ENCODE results near the gene SYNPO2.
A peak's percentile ranks its signal among the peaks of the same experiment; 100 is the strongest.
"Not testable (repeated sequence)": the region's sequence is repeated elsewhere in the genome, so short reads cannot be mapped to it uniquely, and the experiment has no call there.

The SYNPO2 gene

DNA sequence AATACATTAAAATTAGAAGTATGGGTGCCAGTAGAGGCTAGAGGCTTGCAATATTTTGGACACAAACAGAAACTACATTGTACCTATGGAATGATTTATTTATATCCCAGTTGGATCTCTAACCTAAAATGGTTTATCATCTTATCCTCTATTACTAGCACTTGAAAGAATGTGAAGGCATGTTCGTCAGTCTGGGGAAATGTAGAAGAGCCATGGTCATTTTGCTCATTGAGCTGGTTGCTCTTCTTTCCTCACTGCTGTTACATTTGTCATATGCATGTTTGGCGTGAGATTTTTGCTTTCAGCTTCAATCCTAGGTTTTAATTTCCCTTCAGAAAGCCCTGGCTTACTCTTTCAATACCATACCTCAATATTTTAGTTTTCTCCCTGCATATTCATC, 164.6 kb downstream of the SYNPO2 start:
- DNase-seq (ENCODE audit: low read depth) = no peak
- H3K4me3 ChIP-seq (ENCODE audit: low read depth, low read length) = no peak overlapping the region
- no peak for TF ChIP-seq POLR2A (IDR thresholded peaks at IDR 0.05; ENCODE audit: extremely low read depth, insufficient read length)
- no peak for TF ChIP-seq MAX (IDR thresholded peaks at IDR 0.05; ENCODE audit: low read depth, low read length)
- TF ChIP-seq, protein P1, sequence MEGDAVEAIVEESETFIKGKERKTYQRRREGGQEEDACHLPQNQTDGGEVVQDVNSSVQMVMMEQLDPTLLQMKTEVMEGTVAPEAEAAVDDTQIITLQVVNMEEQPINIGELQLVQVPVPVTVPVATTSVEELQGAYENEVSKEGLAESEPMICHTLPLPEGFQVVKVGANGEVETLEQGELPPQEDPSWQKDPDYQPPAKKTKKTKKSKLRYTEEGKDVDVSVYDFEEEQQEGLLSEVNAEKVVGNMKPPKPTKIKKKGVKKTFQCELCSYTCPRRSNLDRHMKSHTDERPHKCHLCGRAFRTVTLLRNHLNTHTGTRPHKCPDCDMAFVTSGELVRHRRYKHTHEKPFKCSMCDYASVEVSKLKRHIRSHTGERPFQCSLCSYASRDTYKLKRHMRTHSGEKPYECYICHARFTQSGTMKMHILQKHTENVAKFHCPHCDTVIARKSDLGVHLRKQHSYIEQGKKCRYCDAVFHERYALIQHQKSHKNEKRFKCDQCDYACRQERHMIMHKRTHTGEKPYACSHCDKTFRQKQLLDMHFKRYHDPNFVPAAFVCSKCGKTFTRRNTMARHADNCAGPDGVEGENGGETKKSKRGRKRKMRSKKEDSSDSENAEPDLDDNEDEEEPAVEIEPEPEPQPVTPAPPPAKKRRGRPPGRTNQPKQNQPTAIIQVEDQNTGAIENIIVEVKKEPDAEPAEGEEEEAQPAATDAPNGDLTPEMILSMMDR (IDR thresholded peaks at IDR 0.05; ENCODE audit: low read depth, low read length) = no peak
- no peak for TF ChIP-seq MYC (IDR thresholded peaks at IDR 0.05; ENCODE audit: low read depth, low read length)

DNA sequence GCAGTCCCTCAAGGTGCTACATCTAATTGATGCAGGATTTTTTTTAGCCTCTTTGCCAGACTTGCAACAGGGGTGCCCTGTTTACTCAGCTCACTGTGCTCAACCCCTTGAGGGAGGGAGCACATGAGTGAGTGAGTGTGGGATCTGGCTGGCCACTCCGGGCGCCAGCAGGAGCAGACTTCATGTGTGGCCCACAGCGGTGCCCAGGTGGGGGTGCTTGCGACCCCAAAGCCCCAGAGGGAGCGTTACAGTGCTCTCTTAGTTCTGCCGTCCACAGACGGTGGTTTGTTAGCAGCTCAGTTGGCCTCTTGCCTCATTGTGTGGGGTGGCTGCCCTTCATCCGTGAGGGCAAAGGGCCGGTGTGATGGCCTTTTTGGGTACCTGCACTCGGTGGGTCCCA, 165.3 kb downstream of the SYNPO2 start:
- H3K4me3 ChIP-seq (ENCODE audit: low read depth, low read length) = no peak overlapping the region
- DNase-seq (ENCODE audit: low read depth) = no peak
- TF ChIP-seq MYC (IDR thresholded peaks at IDR 0.05; ENCODE audit: low read depth, low read length) = no peak
- TF ChIP-seq MAX (IDR thresholded peaks at IDR 0.05; ENCODE audit: low read depth, low read length) = no peak
- no peak for TF ChIP-seq POLR2A (IDR thresholded peaks at IDR 0.05; ENCODE audit: extremely low read depth, insufficient read length)
- TF ChIP-seq, protein P1 (IDR thresholded peaks at IDR 0.05; ENCODE audit: low read depth, low read length) = no peak

GRCh38 chr4:119057417-119057816, 168.8 kb downstream of the SYNPO2 start:
- DNase-seq (ENCODE audit: low read depth) = no peak
- TF ChIP-seq, protein P1 (IDR thresholded peaks at IDR 0.05; ENCODE audit: low read depth, low read length) = no peak
- TF ChIP-seq POLR2A (IDR thresholded peaks at IDR 0.05; ENCODE audit: extremely low read depth, insufficient read length) (no peak), MAX (IDR thresholded peaks at IDR 0.05; ENCODE audit: low read depth, low read length) (no peak), MYC (IDR thresholded peaks at IDR 0.05; ENCODE audit: low read depth, low read length) (no peak)
- H3K4me3 ChIP-seq (ENCODE audit: low read depth, low read length) = no peak overlapping the region

- peak; percentile 6 for DNase-seq (ENCODE audit: low read depth)
- H3K4me3 ChIP-seq (ENCODE audit: low read depth, low read length) = no peak overlapping the region
- TF ChIP-seq, protein P1 (IDR thresholded peaks at IDR 0.05; ENCODE audit: low read depth, low read length) = no peak
- no peak for TF ChIP-seq MAX (IDR thresholded peaks at IDR 0.05; ENCODE audit: low read depth, low read length)
- no peak for TF ChIP-seq MYC (IDR thresholded peaks at IDR 0.05; ENCODE audit: low read depth, low read length)
- TF ChIP-seq POLR2A (IDR thresholded peaks at IDR 0.05; ENCODE audit: extremely low read depth, insufficient read length) = no peak
Observed at GRCh38 chr4:119059221-119059620, 170.6 kb downstream of the SYNPO2 start.

DNA sequence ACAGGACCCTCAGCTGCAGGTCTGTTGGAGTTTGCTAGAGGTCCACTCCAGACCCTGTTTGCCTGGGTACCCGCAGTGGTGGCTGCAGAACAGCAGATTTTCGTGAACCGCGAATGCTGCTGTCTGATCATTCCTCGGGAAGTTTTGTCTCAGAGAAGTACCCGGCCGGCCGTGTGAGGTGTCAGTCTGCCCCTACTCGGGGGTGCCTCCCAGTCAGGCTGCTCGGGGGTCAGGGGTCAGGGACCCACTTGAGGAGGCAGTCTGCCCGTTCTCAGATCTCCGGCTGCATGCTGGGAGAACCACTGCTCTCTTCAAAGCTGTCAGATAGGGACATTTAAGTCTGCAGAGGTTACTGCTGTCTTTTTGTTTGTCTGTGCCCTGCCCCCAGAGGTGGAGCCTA, 178.5 kb downstream of the SYNPO2 start:
- H3K4me3 ChIP-seq (ENCODE audit: low read depth, low read length); DNase-seq (ENCODE audit: low read depth): not testable (repeated sequence)

DNA sequence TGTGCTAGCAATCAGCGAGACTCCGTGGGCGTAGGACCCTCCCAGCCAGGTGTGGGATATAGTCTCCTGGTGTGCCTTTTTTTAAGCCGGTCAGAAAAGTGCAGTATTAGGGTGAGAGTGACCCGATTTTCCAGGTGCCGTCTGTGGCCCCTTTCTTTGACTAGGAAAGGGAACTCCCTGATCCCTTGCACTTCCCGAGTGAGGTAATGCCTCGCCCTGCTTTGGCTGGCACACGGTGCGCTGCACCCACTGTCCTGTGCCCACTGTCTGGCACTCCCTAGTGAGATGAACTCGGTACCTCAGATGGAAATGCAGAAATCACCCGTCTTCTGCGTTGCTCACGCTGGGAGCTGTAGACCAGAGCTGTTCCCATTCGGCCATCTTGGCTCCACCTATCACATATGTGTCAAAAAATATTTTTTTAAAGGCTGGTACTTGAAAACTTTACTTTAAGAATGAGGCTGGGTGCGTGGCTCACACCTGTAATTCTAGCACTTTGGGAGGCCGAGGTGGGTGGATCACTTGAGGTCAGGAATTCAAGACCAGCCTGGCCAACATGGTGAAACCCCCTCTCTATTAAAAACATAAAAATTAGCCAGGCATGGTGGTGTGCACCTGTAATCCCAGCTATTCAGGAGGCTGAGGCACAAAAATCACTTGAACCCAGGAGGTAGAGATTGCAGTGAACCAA, 179.2 kb downstream of the SYNPO2 start:
- not testable (repeated sequence) for H3K4me3 ChIP-seq (ENCODE audit: low read depth, low read length)

DNA sequence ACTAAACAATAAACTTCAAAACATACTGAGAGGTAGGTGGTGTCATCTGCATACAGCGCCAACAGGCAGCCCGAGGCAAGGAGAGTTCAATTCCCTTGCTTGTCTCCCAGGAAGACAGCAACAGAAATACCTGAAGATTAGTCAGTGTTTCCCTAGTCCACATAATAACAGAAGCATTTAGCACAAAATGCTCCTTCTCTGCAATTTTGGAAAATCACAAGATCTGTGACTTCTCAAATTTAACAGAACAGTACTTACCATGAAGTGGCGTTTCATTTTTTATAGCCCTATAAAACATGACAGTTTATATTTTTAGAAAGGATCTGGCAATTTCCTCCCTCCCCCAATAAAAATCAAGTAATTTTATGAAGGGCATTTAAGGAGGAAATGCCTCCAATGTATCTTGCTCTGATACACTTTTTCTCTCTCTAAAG, 179.9 kb downstream of the SYNPO2 start:
- TF ChIP-seq MYC (IDR thresholded peaks at IDR 0.05; ENCODE audit: low read depth, low read length) = no peak
- TF ChIP-seq MAX (IDR thresholded peaks at IDR 0.05; ENCODE audit: low read depth, low read length) = no peak
- TF ChIP-seq POLR2A (IDR thresholded peaks at IDR 0.05; ENCODE audit: extremely low read depth, insufficient read length) = no peak
- TF ChIP-seq, protein P1 (IDR thresholded peaks at IDR 0.05; ENCODE audit: low read depth, low read length) = no peak
- DNase-seq (ENCODE audit: low read depth) = peak; percentile 21
- H3K4me3 ChIP-seq (ENCODE audit: low read depth, low read length) = no peak overlapping the region

More for the DNA sequence above, 179.2 kb downstream of the SYNPO2 start:
- not testable (repeated sequence) for DNase-seq (ENCODE audit: low read depth)

All from NB4 (cell line).